DLD1 (cell line): ENCODE data around the gene KLF15.

ENCODE experiments used
- in situ Hi-C: cut with HindIII; loops from 2 replicates; pipeline ENCODE4 v1.10.0; 2017; ENCODE audit warnings: low sequenced_read_pairs

The KLF15 gene

DNA sequence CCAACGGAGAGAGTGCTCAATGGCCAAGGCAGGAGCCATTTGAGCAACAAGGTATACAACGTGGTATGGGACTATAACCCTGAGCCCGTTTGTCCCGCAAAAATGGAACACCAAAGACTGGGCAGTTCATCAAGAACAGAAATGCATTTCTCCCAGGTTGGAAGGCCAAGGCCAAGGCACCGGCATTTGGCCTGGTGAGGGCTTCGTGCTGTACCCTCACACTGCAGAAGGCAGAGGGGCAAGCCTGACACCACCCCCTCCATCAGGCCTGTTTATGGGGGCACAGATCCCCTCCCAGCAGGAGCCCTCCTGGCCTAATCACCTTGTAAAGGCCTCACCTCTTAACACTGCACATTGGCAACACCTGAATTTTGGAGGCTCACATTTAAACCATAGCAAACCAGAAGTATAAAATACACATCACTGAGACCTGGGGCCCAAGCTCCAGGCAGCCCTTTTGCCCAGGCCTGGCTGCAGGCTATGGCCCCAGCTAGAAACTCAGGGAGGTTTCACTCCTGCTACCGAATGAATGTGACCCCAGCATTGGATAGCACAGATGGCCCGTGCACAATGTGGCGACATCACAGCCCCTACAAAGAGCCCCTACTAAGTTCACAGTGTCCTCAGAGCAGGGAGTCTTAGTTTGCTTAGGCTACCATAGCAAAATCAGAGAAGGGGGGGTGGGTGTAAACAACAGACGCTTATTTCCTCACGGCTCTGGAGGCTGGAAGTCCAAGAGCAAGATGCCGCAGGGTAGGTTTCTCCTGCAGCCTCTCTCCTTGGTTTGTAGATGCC lies 47.1 kb downstream of the KLF15 start:
- in situ Hi-C loops = loop anchor here (5.0 kb wide), 1 partner anchor 82 kb away; the partner anchor contains the start of gene CFAP100

DNA sequence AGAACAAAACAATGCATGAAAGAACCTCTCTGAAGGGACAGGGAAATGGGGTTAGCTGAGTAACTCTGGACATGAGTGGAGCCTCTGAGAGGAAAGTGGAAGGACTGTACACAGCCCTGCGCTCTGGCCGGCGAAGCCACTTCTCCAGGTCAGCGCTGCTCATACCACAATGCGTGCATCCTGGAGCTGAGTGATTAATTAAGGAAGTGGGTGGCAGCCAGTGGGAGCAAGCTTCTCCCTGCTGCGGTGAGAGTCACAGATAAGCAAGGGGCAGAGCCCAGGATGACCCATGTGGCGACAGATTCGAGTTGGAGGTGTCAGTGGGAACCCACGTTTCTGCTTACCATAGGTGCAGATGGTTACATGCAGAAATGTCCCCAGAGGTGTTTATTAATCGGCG lies 48.0 kb downstream of the KLF15 start:
- in situ Hi-C loops = no loop called here

DNA sequence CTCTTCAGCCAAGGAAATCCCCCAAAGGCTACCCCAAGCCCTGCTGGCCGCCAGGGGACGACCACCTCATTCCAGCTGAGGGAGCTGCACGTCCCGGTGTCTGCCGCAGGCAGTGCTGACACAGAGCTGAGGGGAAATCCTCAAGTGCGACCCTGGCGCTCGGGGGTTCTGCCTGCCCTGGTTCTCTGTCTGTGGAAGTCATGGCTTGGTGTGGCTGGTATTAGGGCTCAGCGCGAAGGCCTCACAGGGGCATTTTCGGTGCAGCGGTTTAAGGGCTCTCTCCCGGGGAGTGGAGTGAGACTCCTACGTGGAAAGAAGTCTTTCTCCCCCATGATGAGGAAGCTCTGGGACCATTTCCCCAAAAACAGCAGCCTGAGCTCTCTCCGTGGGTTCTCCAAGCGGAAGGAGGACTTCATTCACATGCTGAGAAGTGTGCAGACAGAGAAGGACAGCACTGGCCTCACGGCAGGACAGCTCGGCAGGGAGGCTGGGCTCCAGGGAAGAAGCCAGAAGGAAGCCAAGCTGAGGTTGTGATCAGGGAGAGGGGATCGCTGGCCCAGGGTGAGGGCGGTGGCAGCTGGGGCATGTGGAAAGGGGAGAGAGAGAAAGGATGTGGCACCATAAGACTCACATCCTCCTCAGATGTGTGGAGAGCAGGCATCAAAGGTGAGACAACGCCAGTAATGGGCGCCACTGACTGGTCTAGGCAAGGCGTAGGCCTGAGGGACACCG lies 48.6 kb downstream of the KLF15 start:
- in situ Hi-C loops = no loop called here

DNA sequence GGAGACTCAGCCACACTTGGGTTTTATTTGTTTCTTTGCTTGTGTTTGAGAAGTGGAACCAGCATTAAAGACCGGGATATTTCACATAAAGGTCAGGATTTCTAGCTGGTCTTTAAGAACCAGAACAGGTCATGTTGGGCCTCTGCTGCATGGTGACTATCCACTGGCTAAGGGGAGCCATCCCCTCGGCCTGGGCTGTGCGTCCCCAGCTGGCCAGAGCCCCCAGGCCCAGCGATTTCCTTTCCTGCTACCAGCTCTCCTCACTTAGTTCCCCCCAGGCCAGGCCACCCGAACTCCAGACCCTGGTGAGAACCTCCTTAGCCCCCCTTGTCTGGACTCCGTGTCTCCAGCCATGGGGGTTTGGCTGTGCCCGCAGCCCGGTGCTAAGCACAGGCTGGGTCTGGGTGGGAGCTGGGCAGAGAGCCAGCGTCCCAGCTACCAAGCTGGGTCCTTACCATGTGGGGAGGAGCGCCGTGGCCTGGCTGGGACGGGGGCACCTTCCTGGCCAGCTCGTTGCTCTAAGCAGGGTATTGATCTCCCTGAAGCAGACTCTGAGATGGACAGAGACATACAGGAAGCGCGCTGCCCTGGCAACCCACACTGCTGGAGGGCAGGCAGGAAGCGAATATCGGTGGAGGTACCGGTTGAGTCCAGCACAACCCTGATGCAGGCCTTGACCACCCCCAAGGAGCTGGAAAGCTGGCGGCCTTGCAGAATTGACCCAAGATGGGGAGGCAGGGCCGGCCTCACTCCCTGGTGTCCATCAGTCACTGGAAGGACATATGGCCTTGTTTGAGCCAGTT lies 49.4 kb downstream of the KLF15 start:
- in situ Hi-C loops = no loop called here

DNA sequence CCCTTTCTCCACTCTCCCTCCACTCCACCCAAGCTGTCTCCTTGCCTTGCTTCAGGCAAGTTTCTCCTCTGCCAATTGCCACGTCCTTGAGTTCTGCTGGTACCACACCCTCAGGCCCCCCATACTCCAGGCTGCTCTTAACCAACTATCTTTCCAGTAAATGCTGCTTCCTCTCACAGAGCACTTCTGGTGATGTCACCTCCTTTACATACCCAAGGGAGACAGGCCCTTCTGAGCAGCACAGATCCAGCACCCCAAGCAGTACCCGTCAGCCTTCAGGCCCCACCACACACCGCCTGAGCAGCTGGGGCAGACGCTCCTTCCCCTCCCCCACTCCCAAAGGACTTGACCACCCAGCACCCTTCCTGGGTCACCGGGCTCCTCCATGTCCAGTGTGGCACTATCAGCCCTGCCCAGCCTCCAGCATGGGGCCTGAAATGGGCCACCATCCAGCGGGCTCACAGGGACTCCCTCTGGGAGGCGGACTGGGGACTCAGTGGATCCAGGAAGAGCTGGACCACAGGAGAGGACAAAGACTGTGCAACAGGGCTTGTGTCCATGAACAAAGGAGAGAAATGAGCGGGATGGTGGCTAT lies 50.2 kb downstream of the KLF15 start:
- in situ Hi-C loops = no loop called here

DNA sequence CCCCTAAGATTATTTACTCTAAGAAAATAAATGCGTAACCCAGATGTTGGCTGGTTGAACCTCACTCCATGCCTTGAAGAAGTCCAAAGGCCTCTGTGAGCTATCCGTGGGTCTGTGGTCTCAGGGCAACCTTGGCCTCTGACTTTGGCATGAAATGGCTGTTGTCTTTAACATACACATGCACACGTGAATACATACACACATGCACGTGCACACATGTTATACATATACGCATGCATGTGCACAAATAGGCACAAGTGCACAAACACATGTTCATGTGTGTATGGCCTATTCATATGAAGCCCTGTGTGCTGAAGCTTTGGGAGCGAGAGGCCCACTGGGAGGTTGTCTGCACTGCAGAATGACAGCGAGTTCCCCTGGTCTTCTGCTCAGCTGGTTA lies 50.8 kb downstream of the KLF15 start:
- in situ Hi-C loops = no loop called here

- in situ Hi-C loops = no loop called here
Measured at GRCh38 chr3:126305427-126305826, 51.8 kb downstream of the KLF15 start.

GRCh38 chr3:126304704-126305103 lies 52.5 kb downstream of the KLF15 start:
- in situ Hi-C loops = no loop called here

GRCh38 chr3:126304291-126304690 lies 52.9 kb downstream of the KLF15 start:
- in situ Hi-C loops = no loop called here

- in situ Hi-C loops = no loop called here
Measured at GRCh38 chr3:126303272-126303671, 53.9 kb downstream of the KLF15 start.

GRCh38 chr3:126300761-126301481 lies 56.3 kb downstream of the KLF15 start:
- in situ Hi-C loops = no loop called here

- in situ Hi-C loops = no loop called here
Measured at GRCh38 chr3:126300001-126300760, 57.0 kb downstream of the KLF15 start.

DNA sequence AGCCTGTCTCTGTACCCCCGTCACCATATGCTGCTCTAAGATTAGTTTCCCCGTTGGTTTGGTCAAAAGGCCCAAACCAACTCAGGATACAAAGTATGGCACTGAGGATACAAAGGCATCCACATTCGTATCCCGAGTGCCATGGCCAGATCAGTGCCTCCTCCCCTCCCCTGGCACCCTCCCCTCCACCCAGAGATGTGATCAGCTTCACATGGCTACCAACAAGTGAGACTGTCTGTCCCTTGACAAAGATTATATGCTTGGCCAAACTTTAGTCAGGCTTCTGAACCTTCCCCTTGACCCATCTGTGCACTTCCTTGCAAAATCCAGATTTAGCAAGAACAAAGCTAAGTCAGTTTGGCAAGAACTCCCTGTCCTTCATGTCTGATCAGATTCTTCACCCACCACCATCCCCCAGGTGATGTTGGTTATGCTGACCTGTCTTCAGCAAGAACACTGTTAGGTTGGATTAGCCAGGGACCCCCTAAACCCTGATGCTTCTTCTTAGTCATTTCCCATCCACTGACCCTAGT lies 61.7 kb downstream of the KLF15 start:
- in situ Hi-C loops = no loop called here

- in situ Hi-C loops = no loop called here
Measured at GRCh38 chr3:126294211-126294808, 62.9 kb downstream of the KLF15 start.

GRCh38 chr3:126293370-126294082 lies 63.7 kb downstream of the KLF15 start:
- in situ Hi-C loops = no loop called here
